GM18519 (cell line): ENCODE measurements around the gene FOXN3.

Experiments
- ATAC-seq: cut with Tn5 transposase; IDR thresholded peaks from one replicate; pipeline ENCODE4 v1.9.1; 2021; ENCODE audit warnings: mild to moderate bottlenecking, moderate library complexity; ENCODE audit not compliant: unreplicated experiment, low FRiP score

FOXN3 gene

DNA sequence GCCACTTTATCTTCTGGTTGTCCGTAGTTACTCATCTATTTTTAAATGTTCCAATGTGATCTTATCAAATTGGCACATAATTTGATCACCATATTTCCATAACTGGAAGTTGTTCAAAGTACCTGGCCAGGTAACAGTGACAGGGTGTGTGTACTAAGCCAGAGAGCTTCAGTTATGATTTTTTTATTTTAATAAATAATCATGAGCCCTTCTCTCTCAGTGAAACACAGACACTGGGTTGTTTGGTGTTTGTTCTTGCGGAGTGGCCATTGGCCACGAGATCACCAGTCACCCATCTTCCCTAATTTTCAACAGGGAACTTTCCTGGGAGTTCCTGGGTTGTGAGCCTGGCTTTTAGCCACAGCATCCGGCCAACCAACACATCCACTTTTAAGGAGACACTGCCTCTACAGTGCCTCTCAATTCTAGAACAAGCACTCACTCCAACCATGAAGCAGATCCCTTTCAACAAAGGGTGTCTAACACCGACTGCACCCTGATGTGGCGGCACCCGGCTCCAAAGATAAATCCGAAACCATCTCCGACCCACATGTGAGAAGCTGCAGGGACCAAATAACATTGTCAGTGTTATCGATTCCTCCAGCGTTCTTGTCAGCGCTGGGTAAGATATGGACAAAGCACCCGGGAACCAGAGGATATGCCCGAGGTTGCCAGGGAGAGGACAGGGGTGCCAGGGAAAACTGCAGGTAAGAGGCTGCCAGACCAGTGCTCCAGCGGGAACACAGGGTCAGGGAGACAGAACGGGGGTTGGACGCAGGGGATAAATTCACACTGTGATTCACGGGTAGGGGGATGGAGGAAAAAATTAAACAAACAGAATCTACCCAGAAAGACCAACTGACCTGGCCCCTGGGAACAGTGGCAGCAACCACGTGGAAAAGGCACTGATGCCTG is 49.9 kb downstream of the FOXN3 start:
- ATAC-seq = no peak

DNA sequence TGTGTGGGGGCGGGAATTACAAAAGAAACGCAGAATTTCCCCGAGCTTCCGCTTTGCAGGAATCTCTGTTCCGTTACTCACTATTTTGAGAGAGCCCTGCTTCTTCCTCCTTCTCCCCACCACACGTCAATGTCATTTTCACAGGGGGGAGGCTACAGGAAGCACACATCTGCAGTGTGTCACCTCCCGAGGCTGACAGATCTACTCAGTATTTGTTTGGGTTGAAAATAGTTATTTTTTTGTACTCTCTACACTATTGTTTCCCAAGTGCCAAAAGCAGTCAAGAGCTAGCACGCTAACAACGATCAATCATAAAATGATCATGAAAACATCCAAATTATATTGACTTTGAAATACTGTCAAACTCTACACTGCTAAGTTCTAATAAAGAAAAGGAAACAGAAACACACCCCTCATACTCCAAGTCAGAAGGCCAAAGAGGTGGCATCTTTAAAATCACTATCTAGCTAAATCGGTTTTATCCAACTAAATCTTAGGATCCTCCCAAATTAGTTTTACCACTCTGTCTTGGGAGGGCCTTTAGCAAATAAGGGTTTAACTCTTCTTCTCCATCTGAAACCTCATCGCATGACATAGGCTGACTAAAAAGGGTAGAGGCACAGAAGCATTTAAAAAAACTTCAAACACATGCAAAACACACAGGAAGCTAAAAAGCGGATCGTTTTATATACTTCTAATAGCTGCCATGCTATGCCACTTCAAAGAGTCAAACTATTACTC is 51.8 kb downstream of the FOXN3 start:
- ATAC-seq = peak; percentile 73

DNA sequence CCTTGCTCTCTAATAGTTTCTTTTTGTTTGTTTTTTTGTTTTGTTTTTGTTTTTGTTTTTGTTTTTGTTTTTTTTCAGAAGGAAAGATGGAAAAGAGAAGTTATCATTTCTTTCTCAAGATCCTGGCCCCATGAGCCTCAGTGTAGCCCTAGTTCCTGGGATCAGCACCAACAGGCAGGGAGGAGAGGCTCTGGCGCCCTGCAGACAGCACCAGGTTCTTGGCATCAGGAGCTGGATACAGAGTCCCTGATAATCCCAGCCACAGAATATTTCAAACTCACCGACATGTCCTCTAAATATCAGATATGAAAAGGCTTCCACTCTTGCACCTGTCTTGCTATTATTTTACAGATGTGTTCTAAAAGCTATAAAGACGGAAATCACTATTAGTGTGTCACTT is 52.7 kb downstream of the FOXN3 start:
- ATAC-seq = no peak

DNA sequence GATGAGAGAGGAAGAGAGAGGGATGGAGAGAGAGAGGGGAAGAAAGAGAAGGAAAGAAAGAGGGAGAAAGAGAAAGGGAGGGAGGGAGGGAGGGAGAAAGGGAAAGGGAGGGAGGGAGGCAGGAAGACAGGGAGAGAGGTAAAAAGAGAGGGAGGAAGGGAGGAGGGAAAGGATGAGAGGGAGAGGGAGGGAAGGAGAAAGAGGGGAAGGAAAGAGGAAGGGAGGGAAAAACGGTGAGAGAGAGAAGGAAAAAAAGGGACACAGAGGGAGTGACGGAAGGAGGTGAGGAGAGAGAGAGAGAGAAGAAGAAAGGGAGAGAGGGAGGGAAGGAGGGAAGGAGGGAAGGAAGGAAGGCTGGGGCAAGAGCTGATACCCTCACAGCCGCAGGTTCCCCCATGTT is 56.8 kb downstream of the FOXN3 start:
- ATAC-seq = no peak

DNA sequence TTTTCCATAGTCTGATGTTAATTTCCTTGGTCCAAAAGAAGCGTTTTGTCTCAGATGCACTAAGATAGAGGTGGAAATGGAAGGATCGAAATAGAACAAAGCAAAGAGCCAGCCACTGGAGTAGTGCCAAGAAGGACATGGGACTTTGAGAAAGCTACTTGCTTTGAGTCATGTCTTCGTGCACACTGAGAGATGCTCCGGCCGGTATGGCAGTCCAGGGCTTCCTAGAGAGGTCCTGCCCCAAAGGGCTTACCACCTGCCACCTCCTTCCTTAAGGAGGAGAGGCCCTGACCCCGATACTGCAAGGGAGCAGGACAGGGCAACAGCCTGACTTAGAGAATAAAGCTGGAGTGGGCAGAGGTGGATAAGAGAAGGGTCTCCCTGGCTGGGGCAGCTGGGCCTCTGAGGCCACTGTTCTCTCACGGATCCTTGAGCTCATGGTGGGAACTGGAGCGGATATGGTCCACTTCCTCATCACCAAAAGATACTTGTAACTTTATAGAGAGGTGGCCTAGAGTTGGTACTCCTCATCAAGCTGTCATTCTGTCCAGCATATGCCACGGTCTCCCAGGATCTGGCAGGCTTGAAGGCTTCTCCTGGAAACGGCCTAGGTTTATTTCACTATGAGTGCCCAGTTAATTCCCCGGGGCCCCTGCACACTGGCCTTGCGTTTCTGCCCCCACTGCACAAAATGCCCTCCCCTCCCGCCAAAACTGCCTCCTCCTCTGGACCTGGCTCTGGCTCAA is 57.4 kb downstream of the FOXN3 start:
- ATAC-seq = no peak

DNA sequence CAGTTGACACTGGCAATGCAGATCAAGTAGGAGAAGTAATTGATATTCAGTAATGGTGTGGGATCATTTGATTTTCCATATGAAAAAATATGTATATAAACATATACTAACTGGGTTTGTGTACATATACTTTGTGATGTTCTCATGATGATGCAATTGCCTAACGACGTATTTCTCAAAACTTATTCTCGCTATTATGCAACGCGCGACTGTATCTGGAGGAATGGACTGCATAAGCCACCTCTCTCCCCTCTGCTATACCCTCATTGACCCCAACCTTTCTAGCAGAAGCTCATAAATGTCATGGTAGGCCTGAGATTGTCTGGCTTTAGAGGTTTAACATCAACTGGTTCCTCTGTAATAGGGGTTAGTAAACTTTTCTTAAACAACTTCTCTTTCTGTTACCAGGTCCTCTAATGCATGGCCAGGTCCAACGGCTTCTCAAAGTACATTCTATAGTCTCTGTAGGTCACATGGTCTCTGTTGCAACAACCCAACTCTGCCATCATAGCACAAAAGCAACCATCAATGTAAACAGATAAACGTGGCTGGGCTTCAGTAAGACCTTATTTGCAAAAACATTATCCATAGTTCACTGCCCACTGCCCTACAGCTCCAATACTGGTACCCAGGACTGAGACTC is 59.3 kb downstream of the FOXN3 start:
- no peak for ATAC-seq

DNA sequence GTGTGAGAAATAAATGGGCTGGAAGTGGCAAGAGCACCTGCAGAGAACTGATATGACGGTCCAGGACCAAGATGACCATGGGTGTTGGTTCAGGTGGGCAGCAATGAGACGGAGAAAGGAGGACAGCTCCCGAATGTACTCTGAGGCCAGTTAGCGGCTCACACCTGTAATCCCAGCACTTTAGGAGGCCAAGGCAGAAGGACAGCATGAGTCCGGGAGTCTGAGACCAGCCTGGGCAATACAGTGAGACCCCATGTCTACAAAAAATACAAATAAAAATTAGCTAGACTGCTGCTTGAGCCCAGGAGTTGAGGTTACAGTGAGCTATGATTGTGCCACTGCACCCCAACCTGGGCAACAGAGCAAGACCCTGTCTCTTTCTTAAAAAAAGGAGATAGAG is 60.1 kb downstream of the FOXN3 start:
- ATAC-seq = no peak

DNA sequence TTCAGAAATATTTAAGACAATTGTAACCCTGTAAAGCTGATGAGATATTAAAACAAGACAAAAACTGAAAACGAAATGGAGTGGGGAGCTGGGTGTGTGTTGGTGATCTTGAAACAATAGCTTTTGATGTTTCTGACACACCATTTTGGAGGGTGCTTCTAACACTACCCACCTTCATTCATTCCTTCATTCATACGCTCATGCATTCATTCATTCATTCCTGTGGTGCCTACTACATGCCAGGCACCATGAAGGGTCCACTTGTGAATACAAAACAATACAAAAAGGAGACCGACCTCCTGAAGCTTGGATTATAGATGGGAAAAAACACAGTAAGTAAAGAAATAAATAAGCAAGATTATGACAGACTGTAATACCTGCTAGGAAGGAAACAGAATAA is 60.5 kb downstream of the FOXN3 start:
- ATAC-seq = no peak

DNA sequence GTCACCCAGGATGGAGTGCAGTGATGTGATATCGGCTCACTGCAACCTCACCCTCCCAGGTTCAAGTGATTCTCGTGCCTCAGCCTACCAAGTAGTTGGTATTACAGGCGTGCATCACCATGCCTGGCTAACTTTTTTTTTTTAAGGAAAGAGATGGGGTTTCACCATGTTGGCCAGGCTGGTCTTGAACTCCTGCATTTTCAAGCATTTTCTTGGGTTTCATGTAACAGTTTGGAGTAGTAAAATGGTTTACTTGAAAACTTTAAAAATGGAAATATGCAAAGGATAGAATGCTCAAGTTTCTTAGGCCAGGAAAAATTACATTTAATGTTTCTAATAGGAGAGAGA is 63.3 kb downstream of the FOXN3 start:
- ATAC-seq = no peak

DNA sequence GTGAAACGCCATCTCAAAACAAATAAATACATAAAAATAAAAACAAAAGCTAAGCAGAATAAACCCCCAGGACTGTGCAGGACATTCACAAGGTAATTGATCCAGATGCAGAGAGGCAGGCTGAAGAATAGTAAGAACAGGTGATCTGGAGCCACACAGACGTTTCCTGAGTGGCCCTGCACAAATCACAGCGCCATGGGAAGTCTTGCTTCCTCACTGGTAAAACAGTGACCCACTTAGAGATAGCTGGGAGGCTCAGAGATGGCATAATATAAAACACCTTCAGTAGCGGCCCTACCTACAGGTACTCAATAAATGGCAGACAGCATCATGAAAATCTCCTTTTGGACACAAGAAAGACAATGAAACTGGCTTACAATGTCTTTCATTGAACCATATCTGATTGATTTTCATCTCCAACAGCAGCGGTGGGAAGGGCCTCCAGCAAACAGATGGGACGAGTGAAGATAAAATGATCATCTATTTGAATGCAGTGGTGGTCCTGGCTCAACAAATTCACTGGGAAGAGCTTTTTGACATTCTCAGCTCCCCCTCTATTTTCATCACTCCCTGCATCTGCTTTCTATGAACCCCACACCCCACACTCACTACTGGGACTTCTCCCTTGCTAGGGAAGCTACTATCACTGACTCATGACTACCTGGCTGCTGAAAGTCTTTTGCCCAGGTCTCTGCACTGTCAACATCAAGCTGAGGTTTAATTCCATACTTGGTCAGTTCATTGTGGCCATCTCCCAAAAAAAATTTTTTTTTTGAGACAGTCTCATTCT is 63.9 kb downstream of the FOXN3 start:
- no peak for ATAC-seq

DNA sequence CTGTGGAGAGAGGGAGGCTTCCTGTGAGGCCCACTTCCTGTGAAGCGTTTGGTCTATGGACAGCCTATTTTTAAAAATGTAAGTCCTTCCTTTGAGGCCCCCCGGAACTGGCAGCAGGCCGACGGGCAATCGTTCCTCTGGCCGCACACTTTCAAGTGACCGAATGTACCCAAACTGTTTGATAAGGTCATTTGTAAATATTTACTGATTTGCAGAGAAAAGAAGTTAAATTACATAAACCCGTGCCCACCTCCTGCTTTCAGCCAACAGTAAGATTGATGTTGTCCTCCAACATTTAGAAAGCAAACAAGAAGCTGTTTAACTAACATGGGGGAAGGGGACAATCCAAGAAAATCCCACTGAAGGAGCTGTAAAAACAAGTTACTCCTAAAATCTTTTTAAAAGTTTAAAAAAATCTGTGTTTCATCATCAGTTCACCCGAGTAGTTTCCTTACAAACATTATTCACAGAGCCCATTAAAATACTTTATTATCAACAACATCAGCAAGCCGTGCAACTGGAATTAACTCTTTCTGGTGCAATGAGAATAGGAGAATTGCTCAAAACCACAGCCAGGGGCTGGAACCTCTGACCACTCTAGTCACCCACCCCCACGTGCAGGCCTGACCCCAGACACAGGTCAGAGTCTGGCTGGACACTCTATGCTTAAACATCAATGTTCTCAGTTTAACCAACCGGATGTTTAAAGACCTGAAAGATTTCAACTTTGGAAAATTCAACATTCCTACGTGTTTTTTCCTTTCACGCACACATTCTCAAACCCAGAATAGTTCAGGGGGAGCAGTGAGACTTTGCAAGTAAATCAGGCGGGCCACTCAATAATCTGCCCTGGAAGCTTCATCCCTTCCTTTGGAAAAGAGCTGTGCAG is 65.3 kb downstream of the FOXN3 start:
- no peak for ATAC-seq

DNA sequence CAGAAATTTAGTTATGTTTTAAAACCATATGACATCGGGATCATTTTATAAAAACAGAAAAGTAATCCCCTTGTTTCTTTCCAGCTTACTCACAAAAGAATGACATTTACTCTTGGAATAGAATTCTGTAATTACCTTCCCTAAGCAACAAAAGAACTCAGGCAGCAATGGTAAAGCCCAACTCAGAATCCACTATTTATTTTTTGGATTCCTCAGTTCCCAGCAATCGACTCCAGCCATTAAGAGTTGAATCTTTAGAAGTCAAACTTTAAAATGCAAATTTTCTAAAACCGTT is 65.9 kb downstream of the FOXN3 start:
- ATAC-seq = no peak

DNA sequence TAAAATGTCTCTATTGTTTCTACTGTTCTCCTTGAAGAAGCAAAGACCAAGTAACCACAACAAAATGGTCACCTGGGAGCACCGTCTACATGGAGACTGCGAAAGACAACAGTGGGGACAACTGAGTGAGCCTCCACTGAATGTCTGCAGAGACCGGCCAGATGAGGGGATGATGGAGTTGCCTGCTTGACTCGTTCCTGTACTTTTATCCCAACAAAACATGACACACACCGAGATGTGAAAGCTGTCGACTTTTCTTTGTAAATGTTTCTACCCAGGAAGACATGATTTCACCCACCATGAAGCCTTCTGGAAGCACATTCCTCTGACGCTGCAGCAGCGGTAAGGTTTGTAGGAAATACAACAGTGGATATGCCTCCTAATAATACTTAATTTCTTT is 66.9 kb downstream of the FOXN3 start:
- no peak for ATAC-seq

DNA sequence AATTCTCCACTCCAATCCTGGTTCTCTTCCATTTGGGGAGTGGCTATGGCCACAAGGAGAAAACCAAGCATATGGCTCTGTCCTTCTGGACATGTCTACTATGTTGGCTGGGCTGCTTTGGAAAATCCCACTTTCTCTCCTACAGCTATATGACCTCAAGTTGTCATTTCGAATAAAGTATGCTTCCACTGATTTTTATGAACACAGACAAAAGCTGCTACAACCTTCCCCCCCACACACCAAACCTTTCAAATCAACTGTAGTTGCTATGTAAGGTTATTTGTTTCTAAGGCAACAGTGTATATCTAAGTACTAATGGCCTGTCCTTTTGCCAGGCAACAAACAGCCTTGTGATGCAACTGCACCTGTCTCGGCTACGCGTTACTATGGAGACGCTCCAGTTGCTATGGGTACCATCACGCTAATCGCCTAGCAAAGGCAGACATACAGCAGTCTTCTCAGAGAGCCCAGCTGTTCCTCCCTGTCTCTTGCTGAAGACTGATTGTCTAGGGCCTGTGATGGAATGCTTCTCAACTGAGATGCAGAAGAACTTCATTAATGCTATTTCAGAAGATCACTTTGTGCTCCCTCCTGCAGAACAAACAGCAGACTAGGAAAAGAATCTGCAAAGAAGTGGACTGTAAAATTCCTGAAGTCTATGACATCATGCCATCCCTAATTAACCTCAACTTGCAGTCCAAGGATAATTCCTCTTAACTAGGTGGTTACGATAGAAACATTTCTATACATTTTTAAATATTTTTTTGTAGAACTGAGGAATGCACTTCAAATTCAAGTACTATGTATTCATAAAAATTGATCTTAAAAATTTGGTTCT is 67.6 kb downstream of the FOXN3 start:
- no peak for ATAC-seq

DNA sequence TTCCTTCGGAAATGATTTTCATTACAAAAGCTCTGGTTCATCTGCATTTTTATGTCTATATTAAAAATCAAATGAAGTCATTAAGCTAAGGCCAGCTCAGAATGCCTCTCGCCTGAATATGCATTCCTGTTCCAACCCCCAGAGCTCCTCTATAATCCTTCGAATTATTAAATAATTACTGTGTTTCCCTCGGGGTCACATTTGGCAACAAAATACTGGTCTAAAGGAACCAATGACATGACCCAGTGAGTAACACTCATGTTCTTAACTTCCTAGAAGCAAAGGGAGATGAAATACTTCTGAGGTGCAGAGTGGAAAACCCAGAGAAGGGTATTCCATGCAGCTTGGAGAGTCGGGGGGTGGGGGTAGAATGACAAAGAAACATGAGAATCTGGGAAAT is 68.3 kb downstream of the FOXN3 start:
- no peak for ATAC-seq

DNA sequence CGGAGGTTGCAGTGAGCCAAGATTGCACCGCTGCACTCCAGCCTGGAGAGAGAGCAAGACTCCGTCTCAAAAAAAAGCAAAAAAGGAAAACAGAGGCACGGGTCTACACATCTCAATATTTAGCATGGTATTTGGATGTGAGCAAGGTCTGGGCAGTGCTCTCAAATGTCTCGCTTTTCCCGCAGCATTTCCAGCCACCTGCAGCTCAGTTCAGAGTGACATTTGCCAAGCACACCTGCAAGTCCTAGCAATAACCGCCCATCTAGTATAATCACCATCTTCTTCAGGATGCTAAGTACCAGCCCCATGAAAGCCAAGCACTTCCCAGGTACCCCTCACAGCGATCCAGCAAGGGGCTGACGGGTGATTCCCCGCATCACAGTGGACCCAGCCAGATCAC is 69.1 kb downstream of the FOXN3 start:
- ATAC-seq = no peak

DNA sequence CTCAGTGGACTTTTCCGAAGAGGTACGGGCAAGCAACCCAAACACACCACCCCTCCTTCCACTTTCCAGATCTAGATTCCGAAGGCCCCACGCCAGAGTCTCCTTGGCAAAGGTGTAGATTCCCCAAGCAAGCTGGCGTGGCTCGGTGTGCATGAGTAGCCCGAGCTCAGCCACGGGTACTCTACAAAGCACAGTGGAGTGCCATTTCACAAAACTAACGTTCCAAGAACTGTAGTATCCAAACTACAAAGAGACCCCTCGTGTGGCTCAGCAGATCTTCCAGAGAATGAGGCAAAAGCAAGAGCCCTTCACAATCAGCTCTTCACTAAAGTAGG is 72.1 kb downstream of the FOXN3 start:
- no peak for ATAC-seq

DNA sequence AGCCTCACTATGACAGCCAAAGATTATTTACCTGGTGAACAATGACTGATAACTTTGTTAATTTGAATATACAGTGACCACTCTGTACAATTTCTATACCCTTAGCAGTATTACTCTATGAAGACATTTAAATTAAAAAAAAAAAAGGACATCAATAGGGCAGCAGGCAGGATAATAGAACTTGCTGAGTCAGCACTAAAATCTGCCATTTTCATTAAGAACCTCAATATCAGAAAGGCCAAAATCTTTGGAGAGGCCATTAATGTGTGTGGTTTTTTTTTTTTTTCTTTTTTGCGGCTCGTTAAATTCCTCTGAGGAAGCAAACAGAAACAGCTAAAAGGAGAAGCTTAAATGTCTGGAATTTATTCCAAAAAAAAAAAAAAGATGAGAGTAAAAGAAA is 73.7 kb downstream of the FOXN3 start:
- ATAC-seq = no peak

DNA sequence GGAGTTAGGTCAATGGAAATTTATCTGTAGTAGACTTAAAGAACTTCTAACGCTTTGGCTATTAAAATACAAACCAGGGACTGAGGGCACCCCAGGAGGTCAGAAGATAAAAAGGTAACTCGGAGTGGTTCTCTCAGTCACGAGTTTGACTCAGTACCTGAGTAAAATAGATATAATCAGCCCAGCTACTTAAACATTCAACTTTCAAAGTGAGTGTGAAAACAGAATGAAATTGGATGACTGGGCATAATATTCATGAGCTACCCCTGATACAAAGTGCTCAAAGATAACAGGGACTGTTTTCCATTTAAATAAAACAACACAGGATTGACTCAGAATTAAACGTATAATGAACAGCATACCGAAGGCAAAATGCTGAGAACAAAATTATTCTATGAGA is 75.0 kb downstream of the FOXN3 start:
- ATAC-seq = no peak
